ENCODE data around the gene SLC12A5.

DNA sequence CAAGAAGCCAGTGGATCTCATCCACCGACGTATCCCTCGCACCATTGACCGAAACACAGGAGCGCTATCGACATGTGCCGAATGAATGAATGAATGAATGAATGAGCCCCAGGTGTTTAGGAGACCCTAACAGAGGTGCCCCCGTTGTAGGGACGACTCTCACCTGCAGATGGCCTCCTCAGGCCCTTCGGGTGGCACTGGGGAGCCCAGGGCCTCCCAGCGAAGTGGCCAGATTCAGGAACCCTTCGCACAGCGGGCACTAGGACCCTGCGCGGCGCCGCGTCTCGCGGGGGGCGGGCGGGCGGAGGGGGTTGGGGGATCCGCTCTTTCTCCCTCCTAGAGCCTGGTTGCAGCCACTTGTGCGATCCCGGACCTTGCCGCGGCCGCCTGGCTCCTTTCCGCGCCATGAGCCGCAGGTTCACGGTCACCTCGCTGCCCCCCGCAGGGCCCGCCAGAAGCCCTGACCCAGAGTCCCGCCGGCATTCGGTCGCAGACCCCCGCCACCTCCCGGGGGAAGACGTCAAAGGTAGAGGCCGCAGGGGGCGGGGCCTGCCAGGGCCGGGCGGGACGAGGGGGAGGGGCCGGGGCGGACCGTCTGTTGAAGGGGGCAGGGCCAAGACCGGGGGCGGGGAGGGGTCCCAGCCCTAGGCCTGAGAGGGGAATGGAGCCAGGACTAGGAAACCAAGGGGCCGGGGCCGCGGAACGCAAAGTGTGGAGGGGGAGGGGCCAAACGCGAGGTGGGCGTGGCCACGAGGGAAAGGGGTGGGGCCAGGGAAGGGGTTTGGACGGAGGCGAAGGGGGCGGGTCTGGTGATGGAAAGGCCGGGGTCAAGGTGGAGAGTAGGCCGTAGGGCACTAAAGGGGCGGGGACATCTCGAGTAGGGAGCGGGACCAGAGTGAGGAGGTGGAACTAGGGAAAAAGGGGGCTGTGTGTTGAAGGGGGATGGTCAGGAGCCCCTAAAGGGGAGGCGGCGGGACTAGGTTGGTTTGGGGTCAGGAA, 7.4 kb upstream of the SLC12A5 start:
- TF ChIP-seq, protein P1, sequence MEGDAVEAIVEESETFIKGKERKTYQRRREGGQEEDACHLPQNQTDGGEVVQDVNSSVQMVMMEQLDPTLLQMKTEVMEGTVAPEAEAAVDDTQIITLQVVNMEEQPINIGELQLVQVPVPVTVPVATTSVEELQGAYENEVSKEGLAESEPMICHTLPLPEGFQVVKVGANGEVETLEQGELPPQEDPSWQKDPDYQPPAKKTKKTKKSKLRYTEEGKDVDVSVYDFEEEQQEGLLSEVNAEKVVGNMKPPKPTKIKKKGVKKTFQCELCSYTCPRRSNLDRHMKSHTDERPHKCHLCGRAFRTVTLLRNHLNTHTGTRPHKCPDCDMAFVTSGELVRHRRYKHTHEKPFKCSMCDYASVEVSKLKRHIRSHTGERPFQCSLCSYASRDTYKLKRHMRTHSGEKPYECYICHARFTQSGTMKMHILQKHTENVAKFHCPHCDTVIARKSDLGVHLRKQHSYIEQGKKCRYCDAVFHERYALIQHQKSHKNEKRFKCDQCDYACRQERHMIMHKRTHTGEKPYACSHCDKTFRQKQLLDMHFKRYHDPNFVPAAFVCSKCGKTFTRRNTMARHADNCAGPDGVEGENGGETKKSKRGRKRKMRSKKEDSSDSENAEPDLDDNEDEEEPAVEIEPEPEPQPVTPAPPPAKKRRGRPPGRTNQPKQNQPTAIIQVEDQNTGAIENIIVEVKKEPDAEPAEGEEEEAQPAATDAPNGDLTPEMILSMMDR (conservative IDR thresholded peaks at IDR 0.05 in 1 of 2, IDR thresholded peaks at IDR 0.05 in 1 of 2; ENCODE audit: low read depth in 1 of 2, low read length in 2 of 2), result no peak
- no peak for TF ChIP-seq EZH2 (IDR thresholded peaks at IDR 0.05; ENCODE audit: low read length, missing control alignments)
